Hematopoietic multipotent progenitor cell treated with erythropoietin and hydrocortisone succinate and interleukin-3 and kit ligand, for 15 days (in vitro differentiated cells): Measurements from ENCODE around the gene CLASP1.
"Not testable (repeated sequence)": the region's sequence is repeated elsewhere in the genome, so short reads cannot be mapped to it uniquely, and the experiment has no call there.

Experiments
- DNase-seq: peaks from one replicate; pipeline ENCODE4 v3.0.0-alpha.2; 2015; ENCODE audit warnings: low spot score

Gene CLASP1

DNA sequence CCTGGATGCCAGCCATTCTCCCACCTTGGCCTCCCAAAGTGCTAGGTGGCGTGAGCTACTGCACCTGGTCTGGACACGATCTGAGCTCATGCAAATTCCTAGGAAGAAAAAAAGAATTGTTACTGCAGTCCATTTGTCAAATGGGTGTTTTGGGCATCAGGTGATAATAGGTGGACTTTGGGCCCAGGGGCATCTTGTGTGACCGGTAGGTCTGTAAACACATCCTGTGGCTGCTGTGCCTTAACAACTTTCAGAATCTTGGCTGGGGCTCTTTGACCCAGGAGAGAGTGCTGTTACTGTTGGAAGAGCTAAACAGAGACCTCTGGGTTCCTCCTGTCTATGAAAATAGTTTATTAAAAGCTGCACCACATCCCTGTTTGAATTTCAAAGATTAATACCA is 329.3 kb downstream of the CLASP1 start:
- DNase-seq: no peak

DNA sequence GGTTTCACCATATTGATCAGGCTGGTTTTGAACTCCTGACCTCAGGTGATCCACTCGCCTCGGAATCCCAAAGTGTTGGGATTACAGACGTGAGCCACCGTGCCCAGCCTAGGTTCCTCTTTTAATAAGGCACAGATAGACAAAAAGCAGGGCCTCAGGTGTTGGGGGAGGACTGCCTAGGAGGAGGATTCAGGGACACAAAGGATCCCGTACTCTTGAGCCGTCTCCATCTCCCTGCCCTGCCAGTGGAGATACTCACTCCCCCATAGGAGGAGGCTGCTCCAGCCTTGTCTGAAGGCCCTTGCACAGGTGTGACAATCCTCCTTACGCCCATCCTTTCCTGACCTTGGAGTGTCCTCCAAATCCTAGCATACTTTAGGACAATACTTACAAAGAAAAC is 332.3 kb downstream of the CLASP1 start:
- DNase-seq: no peak

DNA sequence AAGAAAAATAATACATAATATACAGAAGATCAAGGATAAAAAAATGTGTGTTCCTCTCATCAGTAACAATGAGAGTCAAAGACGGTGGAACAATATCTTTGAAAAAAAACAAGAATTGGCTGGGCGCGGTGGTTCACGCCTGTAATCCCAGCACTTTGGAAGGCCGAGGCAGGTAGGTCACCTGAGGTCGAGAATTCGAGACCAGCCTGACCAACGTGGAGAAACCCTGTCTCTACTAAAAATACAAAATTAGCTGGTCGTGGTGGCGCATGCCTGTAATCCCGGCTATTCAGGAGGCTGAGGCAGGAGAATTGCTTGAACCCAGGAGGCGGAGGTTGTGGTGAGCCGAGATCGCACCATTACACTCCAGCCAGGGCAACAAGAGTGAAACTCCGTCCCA is 335.6 kb downstream of the CLASP1 start:
- not testable (repeated sequence) for DNase-seq

DNA sequence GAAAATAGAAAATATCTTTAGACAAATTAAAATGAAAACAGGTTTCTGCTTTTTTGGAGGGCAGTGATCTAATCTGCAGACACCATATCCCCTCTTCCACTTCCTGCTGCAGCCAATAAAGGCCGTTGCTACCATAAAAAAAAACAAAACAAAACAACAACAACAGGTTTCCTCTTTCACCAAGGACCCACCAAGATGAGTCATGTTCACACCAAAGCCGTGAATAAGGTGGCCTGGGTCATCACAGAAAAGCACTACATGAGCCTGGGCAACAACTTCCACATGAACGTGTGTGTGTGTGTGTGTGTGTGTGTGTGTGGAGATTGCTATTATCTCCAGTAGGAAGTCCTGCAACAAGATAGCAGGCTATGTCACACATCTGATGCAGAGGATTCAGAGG is 339.5 kb downstream of the CLASP1 start:
- no peak for DNase-seq

DNA sequence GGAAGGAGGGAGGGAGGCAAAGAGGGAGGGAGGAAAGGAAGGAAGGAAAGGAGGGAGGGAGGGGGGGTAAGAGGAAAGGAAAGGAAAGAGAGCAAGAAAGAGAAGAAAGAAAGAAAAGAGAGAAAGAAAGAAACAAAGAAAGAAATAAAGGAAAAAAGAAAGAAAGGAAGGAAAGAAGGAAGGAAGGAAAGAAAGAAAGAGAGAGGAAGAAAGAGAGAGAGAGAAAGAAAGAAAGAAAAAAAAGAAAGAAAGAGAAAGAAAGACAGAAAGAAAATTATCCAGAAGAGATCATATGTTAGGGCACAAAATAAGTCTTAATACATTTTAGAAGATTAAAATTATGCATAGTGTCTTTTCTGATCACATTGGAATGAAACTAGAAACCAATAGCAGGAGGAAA is 339.9 kb downstream of the CLASP1 start:
- no peak for DNase-seq

DNA sequence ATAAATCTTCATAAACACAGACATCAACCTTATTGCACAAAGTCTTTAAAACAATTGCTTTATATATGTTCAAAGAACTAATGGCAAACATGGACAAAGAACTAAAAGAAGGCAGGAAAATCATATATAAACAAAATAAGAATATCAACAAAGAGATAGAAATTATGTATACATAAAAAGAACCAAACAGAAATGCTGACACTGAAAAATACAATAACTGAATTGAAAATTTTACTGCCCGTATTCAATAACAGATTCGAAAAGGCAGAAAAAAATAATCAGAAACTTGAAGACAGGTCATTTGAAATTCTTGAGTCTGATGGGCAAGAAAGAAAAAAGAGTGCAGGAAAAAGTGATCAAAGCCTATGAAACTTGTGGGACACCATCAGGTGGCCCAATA is 342.2 kb downstream of the CLASP1 start:
- no peak for DNase-seq

DNA sequence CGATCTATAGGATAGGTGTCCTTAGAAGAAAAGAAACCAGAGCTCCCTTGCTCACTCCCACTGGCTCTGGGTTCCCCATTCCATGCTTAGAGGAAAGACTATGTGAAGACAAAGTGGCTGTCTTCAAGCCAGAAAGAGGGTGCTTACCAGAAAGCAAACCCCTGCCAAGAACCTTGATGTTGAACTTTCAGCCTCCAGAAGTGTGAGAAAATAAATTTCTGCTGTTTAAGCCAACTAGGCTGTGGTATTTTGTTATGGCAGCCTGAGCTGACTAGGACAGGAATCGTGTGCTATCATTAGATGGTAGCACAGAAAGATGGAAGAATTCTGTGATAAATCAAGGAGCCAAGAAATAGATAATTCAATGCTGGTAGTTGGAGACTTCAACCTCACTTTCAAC is 344.3 kb downstream of the CLASP1 start:
- no peak for DNase-seq

DNA sequence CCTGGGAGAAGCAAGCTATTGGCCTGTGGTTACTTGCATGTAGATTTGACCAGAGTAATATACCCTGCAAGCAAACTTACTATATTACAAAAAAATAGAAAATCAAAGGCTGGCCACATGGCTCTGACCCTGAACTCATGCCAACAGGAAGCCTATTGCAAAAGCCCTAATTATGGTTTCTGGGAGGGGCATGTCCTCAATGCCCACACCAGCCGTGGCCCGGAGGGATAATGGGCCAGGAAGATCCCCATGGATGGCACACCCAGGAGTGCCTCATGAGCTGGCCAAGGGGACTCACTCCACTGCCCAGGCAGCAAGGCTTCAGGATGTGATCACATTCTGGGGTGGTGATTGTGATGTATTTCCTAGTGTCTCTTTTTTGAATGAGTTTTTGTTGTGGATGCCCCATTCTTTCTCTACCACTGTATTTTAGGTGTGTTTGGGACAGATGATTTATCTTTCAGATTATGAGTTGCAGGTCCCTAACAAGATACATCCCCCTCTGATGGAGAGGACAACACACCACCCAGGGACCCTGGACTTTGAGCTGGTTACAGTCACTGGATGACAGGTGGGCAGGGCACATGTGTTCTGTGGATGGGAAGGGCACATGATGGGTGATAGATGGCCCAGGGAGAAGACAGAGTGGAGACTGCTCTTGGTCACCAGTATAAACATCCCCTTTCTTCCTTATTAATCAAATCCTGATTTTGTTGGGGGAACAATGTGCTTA is 345.6 kb downstream of the CLASP1 start:
- DNase-seq: no peak

DNA sequence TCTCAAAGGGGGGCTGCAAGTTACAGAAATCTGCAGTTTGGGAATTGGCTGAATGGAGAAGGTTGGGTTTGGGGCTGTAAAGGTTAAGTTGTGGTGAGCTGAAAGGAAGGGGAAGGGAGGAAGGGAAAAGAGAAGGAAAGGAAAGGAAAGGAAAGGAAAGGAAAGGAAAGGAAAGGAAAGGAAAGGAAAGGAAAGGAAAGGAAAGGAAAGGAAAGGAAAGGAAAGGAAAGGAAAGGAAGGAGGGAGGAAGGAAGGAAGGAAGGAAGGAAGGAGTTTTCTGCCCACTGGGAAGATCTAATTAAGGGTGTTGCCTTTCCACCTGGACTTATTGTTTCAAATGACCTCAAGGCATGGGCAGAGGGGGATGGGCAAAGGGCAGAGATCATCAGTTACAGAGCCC is 348.1 kb downstream of the CLASP1 start:
- not testable (repeated sequence) for DNase-seq

DNA sequence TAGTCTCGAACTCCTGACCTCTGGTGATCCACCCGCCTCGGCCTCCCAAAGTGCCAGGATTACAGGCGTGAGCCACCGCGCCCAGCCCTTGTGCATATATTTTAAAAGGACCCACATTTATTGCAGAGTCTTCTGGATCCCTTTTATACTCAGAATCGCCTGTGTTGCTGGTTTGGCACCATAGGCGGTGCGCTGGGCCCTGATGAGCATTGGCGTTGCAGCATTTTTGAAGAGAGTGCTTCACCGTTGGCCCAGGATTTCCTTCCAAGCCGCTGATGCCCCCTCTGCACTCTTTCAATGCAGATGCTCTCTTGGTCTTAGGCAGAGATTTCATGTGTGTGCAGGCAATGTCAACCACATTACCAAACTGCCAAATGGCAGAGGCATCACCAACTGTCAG is 350.8 kb downstream of the CLASP1 start:
- no peak for DNase-seq

DNA sequence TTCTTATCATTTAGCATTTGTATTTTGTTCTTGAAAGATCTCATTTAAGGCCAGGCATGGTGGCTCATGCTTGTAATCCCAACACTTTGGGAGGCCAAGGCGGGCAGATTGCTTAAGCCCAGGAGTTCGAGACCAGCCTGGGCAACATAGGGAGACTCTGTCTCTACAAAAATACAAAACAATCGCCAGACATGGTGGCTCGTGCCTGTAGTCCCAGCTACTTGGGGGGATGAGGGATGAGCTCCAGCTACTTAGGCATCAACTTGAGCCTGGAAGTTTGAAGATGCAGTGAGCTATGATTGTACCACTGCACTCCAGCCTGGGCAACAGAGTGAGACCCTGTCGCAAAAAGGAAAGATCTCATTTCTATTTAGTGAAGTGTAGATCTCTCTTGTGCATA is 351.4 kb downstream of the CLASP1 start:
- DNase-seq: not testable (repeated sequence)

DNA sequence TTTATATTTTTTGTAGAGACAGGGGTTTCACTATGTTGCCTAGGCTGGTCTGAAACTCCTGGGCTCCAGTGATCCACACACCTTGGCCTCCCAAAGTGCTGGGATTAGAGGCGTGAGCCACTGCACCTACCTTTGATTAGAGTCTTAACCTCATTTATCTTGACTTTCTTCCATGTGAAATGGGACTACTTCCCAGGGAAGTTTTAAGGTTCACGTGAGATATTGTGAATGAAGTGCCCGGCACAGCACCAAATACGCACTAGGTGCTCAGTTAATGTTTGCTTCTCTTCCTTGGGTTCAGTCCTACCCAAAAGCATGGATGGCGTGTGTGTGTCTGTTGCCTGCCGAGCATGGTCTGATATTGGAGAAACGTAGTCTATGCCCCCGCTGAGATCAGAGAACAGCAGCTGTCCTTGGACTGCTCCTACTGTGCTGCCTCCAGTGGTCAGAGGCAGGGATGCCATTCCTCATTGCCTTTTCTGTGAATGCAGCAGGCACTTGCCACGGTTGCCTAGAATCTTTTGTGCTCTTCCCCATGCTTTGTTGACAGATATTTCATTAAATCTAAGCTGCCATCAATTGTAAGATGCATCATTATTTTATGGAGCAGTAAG is 351.9 kb downstream of the CLASP1 start:
- no peak for DNase-seq

DNA sequence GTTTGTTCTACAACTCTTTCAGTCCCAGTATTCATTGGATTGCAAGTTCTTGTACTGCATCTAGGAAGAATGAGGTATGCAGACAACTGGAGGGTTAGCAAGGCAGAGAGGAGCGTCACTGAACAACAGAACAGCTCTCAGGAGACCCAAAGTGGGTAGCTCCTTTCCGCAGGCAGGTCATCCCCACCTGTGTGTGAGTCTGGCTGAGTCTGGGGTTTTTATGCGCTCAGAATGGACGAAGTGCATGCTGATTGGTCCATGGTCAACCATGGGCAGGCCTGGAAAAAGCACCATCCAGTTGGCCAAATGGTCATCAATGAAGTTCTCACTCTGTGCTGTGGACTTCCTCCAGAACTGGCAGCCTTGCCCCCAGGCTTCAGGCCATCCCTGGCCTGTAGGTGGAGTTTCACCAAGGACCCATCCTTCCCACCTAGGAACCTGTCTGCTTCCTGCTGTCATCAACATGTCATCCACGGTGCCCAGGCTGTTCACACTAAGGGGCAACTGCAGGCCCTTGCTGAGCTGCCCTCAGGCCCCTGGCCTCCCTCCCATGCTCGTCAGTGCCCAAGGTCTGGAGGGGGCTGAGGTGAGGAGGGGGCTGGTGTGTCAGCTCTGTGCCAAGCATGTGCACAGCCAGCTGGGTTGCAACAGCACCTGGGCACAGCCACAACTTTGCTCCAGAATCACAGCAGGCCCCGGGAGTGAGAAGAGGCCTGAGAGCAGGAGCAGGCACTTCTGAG is 353.2 kb downstream of the CLASP1 start:
- no peak for DNase-seq

DNA sequence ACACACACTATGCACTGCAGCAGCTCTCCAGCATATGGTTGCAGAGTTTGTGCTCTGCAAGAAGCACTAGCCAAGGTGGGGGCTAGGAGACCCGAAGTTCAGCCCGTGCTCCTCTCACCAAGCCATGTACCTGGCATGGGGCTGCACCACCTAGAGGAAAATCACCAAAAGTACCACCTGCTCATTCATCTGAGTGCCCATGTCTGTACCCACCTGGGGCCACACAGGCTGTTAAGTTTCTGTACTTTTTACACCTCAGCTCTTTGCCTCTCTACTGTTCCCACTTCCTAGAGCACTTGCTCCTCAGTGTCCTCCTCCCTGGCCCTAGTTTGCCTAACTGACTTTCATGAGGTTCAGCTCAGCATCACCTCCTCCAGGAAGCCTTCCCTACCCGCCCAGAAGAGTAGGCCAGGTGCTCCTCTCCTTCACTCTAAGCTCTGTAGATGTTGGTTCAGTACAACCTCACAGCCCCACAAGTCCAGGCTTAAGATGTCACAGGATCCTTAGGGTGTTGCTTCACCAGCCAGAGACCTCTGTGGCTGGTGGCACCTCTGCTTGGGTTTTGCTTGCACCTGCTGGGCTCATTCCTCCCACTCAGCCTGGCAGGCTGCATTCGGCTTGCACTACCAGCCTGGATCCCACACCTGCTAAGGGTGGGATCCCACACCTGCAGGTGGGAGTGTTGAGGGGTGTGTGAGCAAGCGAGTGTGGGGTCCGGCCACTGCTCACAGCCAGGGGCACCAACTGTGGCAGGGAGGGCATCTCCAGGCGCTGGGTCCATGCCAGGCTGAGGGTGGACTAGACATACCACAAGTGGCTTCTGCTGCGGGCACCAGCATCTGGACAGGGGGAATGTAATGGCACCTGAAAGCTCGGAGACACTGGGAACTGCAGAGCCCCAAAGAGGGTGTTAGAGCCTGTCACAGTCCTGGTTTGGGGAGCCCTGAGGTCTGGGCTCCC is 354.1 kb downstream of the CLASP1 start:
- DNase-seq: no peak

DNA sequence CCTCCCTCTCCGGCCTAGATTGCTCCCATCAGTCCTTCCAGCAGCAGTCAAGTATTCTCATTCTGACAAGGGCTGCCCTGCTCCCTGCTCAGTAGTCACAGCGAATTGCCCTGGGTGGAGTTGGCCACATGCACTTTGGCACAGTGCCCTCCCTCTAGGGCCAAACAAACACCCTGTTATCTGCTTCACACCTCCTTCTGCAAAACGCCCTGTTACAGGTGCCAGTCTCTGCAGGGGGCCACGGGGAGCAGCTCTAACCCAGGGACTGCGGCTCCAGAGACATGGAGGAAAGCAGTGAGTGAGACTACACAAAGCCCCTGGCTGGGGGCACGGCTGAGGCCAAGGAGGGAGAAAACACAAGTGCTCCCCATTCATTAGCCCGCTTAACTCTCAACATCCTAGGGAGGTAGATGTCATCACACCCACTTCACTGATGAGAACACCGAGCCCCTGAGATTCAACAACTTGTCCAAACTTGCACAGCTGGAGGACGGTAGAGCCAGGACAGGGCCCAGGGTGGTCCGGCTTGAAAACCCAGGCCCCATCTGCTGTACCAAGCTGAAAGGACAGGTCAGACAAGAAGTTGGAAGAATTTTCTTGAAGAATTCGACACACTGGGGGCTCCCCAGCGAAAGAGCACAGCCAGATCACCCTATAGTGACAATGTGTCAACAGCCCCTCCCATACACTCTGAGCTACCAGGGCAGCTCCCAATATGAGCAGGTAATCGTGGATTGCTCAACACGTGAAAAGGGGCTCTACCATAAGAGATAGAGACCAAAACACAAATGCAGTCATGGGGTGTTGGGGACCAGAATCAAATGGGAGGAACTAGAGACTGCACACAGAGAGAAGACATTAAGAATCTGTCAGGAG is 355.6 kb downstream of the CLASP1 start:
- DNase-seq: no peak

DNA sequence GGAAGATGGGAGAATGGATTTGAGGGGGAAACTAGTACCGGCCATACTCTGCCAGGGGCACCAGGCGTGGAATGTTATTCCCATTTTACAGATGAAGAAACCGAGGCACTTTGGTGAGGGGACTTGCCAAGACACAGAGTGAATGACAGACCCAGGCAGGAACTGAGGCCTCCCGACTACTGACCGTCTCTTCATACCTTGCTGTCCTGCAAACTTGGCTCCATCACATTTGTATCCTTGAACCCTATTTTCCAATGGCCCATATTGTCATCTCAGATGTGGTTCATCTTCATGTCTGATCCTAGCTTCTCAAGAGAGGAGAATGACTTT is 358.0 kb downstream of the CLASP1 start:
- no peak for DNase-seq

DNA sequence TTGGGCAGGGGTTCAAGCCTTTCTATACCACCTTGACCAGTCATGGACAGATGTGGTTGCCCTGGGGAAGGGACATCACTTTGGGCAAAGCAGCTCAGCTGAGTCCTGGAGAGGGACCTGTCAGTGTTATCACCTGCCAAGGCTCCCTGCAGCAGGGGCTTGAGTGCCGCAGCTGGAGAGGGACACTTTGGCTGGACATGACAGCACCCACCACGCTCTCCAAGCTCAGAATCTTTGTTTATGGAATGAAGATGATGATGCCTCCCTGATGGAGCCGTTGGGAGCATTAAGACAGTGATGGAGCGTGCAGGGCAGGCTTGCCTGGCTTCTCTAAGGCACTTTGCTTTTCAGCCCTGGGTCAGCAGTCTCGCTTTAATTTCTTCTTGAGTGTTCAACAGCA is 360.0 kb downstream of the CLASP1 start:
- no peak for DNase-seq

DNA sequence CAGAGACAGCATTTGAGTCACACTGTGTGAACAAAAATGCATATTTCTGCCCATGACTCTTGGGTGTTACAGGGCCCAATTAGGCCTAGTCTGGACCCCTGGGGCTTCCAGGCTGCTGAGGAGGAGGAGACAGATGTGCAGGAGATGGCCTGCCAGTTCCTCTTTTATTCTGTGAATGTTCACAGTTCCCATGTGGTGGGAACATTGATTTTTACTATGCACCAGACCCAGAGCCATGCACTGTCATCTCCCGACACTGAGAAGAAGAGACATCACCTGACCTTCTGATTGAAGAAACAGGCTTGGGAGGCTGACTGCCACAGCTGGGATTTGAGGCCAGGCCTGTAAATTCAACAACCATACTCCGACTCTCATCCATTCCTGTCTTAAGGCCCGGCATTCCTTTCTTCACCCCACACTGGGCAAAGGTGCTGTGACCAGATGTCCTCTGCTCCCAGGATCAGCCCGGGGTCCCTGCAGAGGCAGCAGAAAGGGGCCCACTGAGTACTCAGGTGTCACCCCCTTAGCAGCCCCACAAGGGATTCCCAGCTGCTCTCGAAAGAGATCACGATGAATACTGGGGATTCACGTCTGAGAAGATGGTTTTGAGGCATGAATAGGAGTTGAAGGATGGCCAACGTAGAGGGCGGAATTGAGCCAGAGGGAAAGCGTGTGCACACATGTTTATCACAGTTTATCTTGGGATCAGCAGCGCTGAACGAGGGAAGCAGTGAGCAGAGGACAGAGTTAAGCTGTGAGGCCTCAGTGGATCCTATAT is 360.6 kb downstream of the CLASP1 start:
- DNase-seq: no peak

DNA sequence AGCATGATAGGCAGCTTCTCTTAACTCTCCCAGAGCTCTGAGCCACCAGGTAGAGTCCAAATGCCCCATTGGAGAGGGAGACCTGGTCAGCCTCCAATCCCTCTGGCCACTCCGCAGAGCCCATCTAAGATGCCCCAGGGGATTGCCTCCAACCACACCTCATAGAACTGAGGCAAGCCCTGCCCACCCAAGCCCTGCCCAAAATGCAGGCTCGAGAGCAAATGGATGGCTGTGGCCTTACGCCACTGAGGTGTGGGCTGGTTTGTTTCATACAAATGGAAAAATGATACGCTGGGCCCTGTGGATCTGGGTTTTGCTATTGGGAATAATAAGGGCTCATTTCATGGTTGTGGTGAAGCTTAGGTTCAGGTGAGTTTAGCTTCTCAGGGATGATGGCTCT is 361.3 kb downstream of the CLASP1 start:
- no peak for DNase-seq
